ENCODE data around the gene MED25. TPM values are rescaled to one million over a fixed set of nuclear protein-coding genes. Genes with fewer than 3 reads are reported as not detected.

Gene MED25
- total and polyA plus RNA-seq, 2 of the 4 experiments (the other 2 are of a cell fraction), result 4.7 to 38.5 TPM

DNA sequence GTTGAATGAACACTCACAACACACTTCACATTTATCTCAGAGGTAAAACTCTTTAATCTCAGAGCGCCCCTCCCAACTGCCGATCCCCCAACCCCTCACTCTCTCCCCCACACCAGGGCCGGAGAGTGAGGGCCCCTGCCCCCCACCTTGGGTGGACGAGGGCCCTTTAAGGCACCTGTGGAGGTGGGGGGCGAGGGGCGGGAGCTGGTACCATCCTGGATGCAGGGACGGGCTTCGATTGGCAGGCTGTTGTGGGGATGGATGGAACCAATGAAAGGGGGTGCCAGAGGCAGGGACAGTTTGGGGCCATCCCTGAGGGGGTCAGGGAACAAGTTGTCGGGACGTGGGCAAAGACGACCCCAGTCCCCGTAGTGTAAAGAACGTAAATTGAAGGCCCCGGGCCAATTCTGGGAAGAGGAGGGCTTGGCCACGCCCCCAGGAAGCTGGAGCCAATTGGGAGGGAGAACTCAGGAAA, 51.0 kb downstream of the MED25 start:
- Histone ChIP-seq H2BK120ac (ENCODE audit: low read depth, low read length) (peak overlapping the region; percentile 64), H2BK5ac (ENCODE audit: low read depth, low read length, poor library complexity, severe bottlenecking) (peak overlapping the region; percentile 84), H3K56ac (ENCODE audit: extremely low read depth, insufficient read depth, low read length) (no peak overlapping the region), H3K4me2 (ENCODE audit: low read depth, low read length) (peak overlapping the region; percentile 94), H4K8ac (ENCODE audit: low read depth in 2 of 2, low read length in 2 of 2) (peak overlapping the region; percentile 16 to 98; a peak in 3 of 4 replicates), H4K91ac (ENCODE audit: insufficient read depth, low read depth, low read length) (peak overlapping the region; percentile 67; the same call in 1 of the 2 replicates), H2BK20ac (ENCODE audit: low read depth, low read length) (no peak overlapping the region; the same call in 1 of the 2 replicates), H2AFZ (replicated peaks; ENCODE audit: low read length, poor library complexity) (peak overlapping the region; percentile 97), H4K5ac (ENCODE audit: low read depth, low read length) (peak overlapping the region; percentile 74), H2AK5ac (ENCODE audit: low read depth, low read length) (peak overlapping the region; percentile 79), H3K14ac (replicated peaks; ENCODE audit: low read depth, low read length) (peak overlapping the region; percentile 50), H3K4me1 (ENCODE audit: control insufficient read depth, insufficient read depth, low read length) (peaks cover 7% of the 10 kb centered on the region), H3K9me3 (ENCODE audit: control insufficient read depth, insufficient read depth, low read length) (no peaks in the 10 kb centered on the region), H2AK9ac (replicated peaks; ENCODE audit: low read depth, low read length, poor library complexity) (peak overlapping the region; percentile 94), H3K23ac (ENCODE audit: low read depth, low read length) (peak overlapping the region; percentile 68; the same call in 1 of the 2 replicates), H3K18ac (ENCODE audit: low read depth, low read length) (peak overlapping the region; percentile 31; the same call in 1 of the 2 replicates), H3K9me1 (ENCODE audit: insufficient read depth, low read length) (peaks cover 10% of the 10 kb centered on the region), H3K4me3 (ENCODE audit: insufficient read depth, low read depth, low read length) (peak overlapping the region; percentile 47), H3K4ac (ENCODE audit: low read depth, low read length) (peak overlapping the region; percentile 73), H3K27me3 (ENCODE audit: control insufficient read depth, insufficient read depth, low read length) (no peaks in the 10 kb centered on the region), H3K36me3 (ENCODE audit: control insufficient read depth, insufficient read depth, low read length) (peaks cover 13% of the 10 kb centered on the region), H3K27ac (ENCODE audit: insufficient read depth, low read length) (peak overlapping the region; percentile 83), H2BK15ac (ENCODE audit: low read depth, low read length) (no peak overlapping the region; the same call in 2 of the 3 replicates), H3K9ac (ENCODE audit: low read depth, low read length) (peak overlapping the region; percentile 28; the same call in 1 of the 2 replicates), H3K79me1 (ENCODE audit: low read depth in 1 of 2, low read length in 2 of 2) (peaks cover 23 to 60% of the 10 kb centered on the region in 2 experiments), H4K20me1 (ENCODE audit: insufficient read depth, low read length) (peaks cover 12% of the 10 kb centered on the region)
- no peak for DNase-seq
- no TSS peak for BruUV-seq (replicated peaks)
- dilution Hi-C loops (cut with HindIII; ENCODE audit: low sequenced_read_pairs, unreplicated experiment), result no loop called here
- intact Hi-C loops (cut with micrococcal nuclease), result no loop called here
- ChIA-PET POLR2A (ENCODE audit: unreplicated experiment) (interaction anchor here (0.5 to 1.0 kb wide), 2 partner anchors 61 to 65 kb away, joined by 4 to 7 read pairs; no protein-coding TSS in a partner anchor), CTCF (no interaction called here)
- in situ Hi-C loops (cut with MboI; ENCODE audit: low sequenced_read_pairs), result no loop called here
- ATAC-seq (ENCODE audit: low read depth), result peak; percentile 1
- WGBS, 2 experiments (ENCODE audit: extremely low coverage in 2 of 2, insufficient read length in 1 of 2), result 2% methylated on average over 12 of the region's 15 CpGs; no CpG with 5 or more reads in 1 of the 2 experiments
- TF ChIP-seq POLR2A (IDR thresholded peaks at IDR 0.05; ENCODE audit: low read depth, low read length), result 0 out of 2 replicates have a peak, but pooled peaks have one; percentile 8
- TF ChIP-seq, protein P1, sequence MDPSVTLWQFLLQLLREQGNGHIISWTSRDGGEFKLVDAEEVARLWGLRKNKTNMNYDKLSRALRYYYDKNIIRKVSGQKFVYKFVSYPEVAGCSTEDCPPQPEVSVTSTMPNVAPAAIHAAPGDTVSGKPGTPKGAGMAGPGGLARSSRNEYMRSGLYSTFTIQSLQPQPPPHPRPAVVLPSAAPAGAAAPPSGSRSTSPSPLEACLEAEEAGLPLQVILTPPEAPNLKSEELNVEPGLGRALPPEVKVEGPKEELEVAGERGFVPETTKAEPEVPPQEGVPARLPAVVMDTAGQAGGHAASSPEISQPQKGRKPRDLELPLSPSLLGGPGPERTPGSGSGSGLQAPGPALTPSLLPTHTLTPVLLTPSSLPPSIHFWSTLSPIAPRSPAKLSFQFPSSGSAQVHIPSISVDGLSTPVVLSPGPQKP (IDR thresholded peaks at IDR 0.05; ENCODE audit: borderline replicate concordance, low read depth, low read length), result no peak

All from IMR-90 (cell line).